Stimulated activated CD4-positive, alpha-beta T cell treated with anti-CD3 and anti-CD28 coated beads, Interleukin-12 subunit alpha, Interleukin-12 subunit beta, amount 100 ng/mL, for 4 hours (primary cell): Measurements from ENCODE around the gene MUC15.
"Not testable (repeated sequence)": the region's sequence is repeated elsewhere in the genome, so short reads cannot be mapped to it uniquely, and the experiment has no call there.

ENCODE experiments used
- DNase-seq: peaks from one replicate; pipeline ENCODE4 v3.0.0-alpha.2; 2020

Gene MUC15

GRCh38 chr11:26571861-26572654, at the start of gene MUC15:
Gene MUC15 (minus strand): TSS chr11:26572263. CDS start chr11:26567094, 5,169 bp downstream.
- DNase-seq: no peak

- DNase-seq: no peak
Observed at GRCh38 chr11:26621132-26621531, 49.1 kb upstream of the MUC15 start.

GRCh38 chr11:26620282-26621045, 48.4 kb upstream of the MUC15 start:
- no peak for DNase-seq

- no peak for DNase-seq
Observed at GRCh38 chr11:26618441-26618840, 46.4 kb upstream of the MUC15 start.

GRCh38 chr11:26613759-26614158, 41.7 kb upstream of the MUC15 start:
- DNase-seq: no peak

GRCh38 chr11:26608507-26609146, 36.6 kb upstream of the MUC15 start:
- no peak for DNase-seq

- DNase-seq: no peak
Observed at GRCh38 chr11:26607725-26608506, 35.9 kb upstream of the MUC15 start.

GRCh38 chr11:26599876-26600434, 27.9 kb upstream of the MUC15 start:
- no peak for DNase-seq

- no peak for DNase-seq
Observed at GRCh38 chr11:26599425-26599824, 27.4 kb upstream of the MUC15 start.

GRCh38 chr11:26597899-26598298, 25.8 kb upstream of the MUC15 start:
- DNase-seq: no peak

- not testable (repeated sequence) for DNase-seq
Observed at GRCh38 chr11:26597049-26597689, 25.1 kb upstream of the MUC15 start.

- DNase-seq: not testable (repeated sequence)
Observed at GRCh38 chr11:26595207-26595865, 23.3 kb upstream of the MUC15 start.

- DNase-seq: no peak
Observed at GRCh38 chr11:26593691-26594090, 21.6 kb upstream of the MUC15 start.

- DNase-seq: no peak
Observed at GRCh38 chr11:26587073-26587472, 15.0 kb upstream of the MUC15 start.

GRCh38 chr11:26584818-26585217, 12.8 kb upstream of the MUC15 start:
- no peak for DNase-seq

GRCh38 chr11:26583550-26583949, 11.5 kb upstream of the MUC15 start:
- no peak for DNase-seq

GRCh38 chr11:26580929-26581328, 8.9 kb upstream of the MUC15 start:
- no peak for DNase-seq

- no peak for DNase-seq
Observed at GRCh38 chr11:26579683-26580082, 7.6 kb upstream of the MUC15 start.

- DNase-seq: no peak
Observed at GRCh38 chr11:26578998-26579661, 7.1 kb upstream of the MUC15 start.

- DNase-seq: no peak
Observed at GRCh38 chr11:26575946-26576345, 3.9 kb upstream of the MUC15 start.

GRCh38 chr11:26573896-26574295, 1.8 kb upstream of the MUC15 start:
- no peak for DNase-seq
